Stimulated activated effector memory CD8-positive, alpha-beta T cell treated with anti-CD3 and anti-CD28 coated beads, Interleukin-12 subunit alpha, Interleukin-12 subunit beta, amount 100 ng/mL, for 72 hours (primary cell): ENCODE results near the gene PARP8.

ENCODE experiments used
- ATAC-seq: fragments of 150-1000 bp; cut with Tn5 transposase; 2 replicates; pipeline ENCODE4 v1.10.0; 2021
- DNase-seq, 2 donors: peaks; one replicate each; pipeline ENCODE4 v3.0.0; 2021 to 2022; ENCODE audit warnings: low spot score in 2 of 2
- H3K27ac Mint-ChIP-seq: one replicate; pipeline ENCODE4 v1.8.0; 2022; ENCODE audit warnings: mild to moderate bottlenecking, mixed read lengths
- H3K36me3 Mint-ChIP-seq: one replicate; pipeline ENCODE4 v1.8.0; 2022; ENCODE audit warnings: mild to moderate bottlenecking, mixed read lengths
- H3K4me1 Mint-ChIP-seq: one replicate; pipeline ENCODE4 v1.8.0; 2022; ENCODE audit warnings: mixed read lengths
- H3K4me3 Mint-ChIP-seq: one replicate; pipeline ENCODE4 v1.8.0; 2022; ENCODE audit warnings: mild to moderate bottlenecking, mixed read lengths
- H3K9me3 Mint-ChIP-seq: one replicate; pipeline ENCODE4 v1.8.0; 2022; ENCODE audit warnings: mixed read lengths

Gene PARP8

GRCh38 chr5:50854082-50854481 is 187.6 kb downstream of the PARP8 start:
- Mint-ChIP-seq H3K9me3 (no peaks in the 10 kb centered on the region), H3K36me3 (no peaks in the 10 kb centered on the region), H3K27ac (no peak overlapping the region), H3K4me1 (peaks cover 8% of the 10 kb centered on the region), H3K4me3 (no peak overlapping the region)
- no peak for DNase-seq
- ATAC-seq, result no peak

DNA sequence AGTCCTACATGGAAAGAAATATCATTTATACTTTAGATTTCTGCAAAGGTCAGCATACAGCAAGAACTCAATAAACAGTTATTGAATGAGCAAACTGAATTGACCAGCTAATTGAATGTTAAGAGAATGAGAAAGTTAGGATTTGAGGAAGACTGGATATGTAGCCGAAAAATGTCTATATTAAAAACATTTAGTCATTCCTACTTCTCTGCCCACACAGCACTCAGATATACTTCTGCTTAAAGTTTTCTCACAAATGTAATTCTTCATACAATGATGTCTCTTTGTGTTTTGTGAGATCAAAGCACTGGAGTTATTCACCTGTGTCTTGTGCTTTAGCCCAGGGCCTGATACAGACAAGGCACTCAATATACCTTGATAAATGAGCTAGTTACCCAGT is 188.6 kb downstream of the PARP8 start:
- Mint-ChIP-seq H3K4me3 (no peak overlapping the region), H3K27ac (no peak overlapping the region), H3K36me3 (no peaks in the 10 kb centered on the region), H3K9me3 (no peaks in the 10 kb centered on the region), H3K4me1 (peaks cover 8% of the 10 kb centered on the region)
- ATAC-seq, result no peak
- no peak for DNase-seq

DNA sequence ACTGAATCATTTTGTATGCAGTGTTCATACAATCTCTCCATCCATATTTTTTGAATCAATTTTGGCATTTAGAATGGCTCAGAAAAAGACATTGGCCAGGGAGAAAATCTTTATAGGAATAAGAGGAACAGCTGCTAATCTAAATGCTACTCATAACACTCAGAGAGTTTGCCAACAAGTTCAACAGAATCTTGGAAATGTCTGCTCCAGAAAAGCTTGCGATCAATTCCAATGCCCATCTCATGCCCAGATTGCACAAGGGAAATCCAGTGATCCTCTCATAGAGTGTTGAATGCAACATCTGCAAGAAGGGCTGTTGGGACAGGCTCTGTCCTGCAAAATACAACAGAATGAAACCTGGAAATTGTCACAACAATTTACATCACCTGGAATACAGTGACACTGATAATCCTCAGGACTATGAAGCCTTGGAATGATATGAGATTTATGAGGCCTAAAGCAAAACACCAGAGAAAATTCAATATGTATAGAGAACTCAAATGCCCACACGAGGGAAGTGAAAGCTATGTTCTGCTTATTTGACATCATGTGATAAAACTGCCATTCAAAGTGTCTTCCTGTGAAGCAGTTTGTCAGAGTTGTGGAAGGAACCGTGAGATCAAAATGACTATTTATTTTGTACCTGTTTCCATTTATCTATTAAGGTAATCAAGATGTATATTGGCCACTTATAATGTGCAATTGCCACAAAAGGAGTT is 190.1 kb downstream of the PARP8 start:
- Mint-ChIP-seq H3K9me3 (no peaks in the 10 kb centered on the region), H3K4me1 (peaks cover 8% of the 10 kb centered on the region), H3K4me3 (no peak overlapping the region), H3K27ac (no peak overlapping the region), H3K36me3 (no peaks in the 10 kb centered on the region)
- ATAC-seq (no peak), DNase-seq (no peak)

DNA sequence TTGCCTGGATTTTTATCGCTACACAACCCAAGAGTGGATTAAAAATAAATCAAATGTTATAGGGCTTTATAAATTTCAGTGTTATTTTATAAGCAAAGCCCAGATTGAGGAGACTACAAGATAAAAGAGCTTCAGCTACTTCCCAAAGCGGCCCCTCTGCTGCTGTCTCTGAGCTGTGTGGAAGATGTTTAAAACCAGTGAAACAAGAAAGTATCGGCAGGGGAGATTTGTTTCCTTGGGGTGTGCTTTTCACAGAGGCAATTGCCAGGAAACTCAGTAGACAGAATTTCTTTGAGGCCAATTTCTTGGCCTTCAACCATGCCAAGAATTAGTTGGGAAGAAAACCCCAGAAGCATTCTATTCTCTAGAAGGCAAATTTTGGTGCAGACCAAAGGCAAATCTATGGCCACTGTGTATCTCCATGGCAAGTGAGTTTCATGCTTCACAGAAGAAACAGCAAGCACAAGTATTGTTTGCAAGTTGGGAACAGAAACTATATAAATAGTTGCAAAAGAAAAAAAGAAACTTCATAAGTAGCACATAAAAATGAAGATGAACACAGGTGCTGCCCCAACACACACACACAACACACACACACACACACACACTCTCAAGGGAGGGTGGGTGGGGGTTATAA is 197.2 kb downstream of the PARP8 start:
- no peak overlapping the region for H3K4me3 Mint-ChIP-seq

GRCh38 chr5:50864466-50864865 is 198.0 kb downstream of the PARP8 start:
- H3K27ac Mint-ChIP-seq, result no peak overlapping the region
- H3K4me3 Mint-ChIP-seq, result no peak overlapping the region
- no peaks in the 10 kb centered on the region for H3K4me1 Mint-ChIP-seq
- H3K9me3 Mint-ChIP-seq, result no peaks in the 10 kb centered on the region
- no peak for DNase-seq
- H3K36me3 Mint-ChIP-seq, result no peaks in the 10 kb centered on the region
- ATAC-seq, result no peak

More for the DNA sequence above, 197.2 kb downstream of the PARP8 start:
- ATAC-seq (no peak), DNase-seq (no peak)
- Mint-ChIP-seq H3K4me1 (no peaks in the 10 kb centered on the region), H3K27ac (no peak overlapping the region), H3K36me3 (no peaks in the 10 kb centered on the region), H3K9me3 (no peaks in the 10 kb centered on the region)

- Mint-ChIP-seq H3K4me3 (no peak overlapping the region), H3K36me3 (no peaks in the 10 kb centered on the region), H3K9me3 (no peaks in the 10 kb centered on the region)
Observed at GRCh38 chr5:50866415-50866814, 200.0 kb downstream of the PARP8 start.

GRCh38 chr5:50867140-50867539 is 200.7 kb downstream of the PARP8 start:
- ATAC-seq, result no peak
- H3K27ac Mint-ChIP-seq, result no peak overlapping the region
- no peak for DNase-seq
- H3K4me1 Mint-ChIP-seq, result no peaks in the 10 kb centered on the region
- no peaks in the 10 kb centered on the region for H3K9me3 Mint-ChIP-seq
- no peak overlapping the region for H3K4me3 Mint-ChIP-seq
- H3K36me3 Mint-ChIP-seq, result no peaks in the 10 kb centered on the region

More at GRCh38 chr5:50866415-50866814, 200.0 kb downstream of the PARP8 start:
- no peaks in the 10 kb centered on the region for H3K4me1 Mint-ChIP-seq
- no peak for DNase-seq
- no peak for ATAC-seq
- H3K27ac Mint-ChIP-seq, result no peak overlapping the region

- Mint-ChIP-seq H3K9me3 (no peaks in the 10 kb centered on the region), H3K36me3 (no peaks in the 10 kb centered on the region), H3K4me1 (peaks cover 10% of the 10 kb centered on the region), H3K27ac (no peak overlapping the region), H3K4me3 (no peak overlapping the region)
- ATAC-seq, result no peak
- DNase-seq, result no peak
Observed at GRCh38 chr5:50873595-50874277, 207.3 kb downstream of the PARP8 start.

DNA sequence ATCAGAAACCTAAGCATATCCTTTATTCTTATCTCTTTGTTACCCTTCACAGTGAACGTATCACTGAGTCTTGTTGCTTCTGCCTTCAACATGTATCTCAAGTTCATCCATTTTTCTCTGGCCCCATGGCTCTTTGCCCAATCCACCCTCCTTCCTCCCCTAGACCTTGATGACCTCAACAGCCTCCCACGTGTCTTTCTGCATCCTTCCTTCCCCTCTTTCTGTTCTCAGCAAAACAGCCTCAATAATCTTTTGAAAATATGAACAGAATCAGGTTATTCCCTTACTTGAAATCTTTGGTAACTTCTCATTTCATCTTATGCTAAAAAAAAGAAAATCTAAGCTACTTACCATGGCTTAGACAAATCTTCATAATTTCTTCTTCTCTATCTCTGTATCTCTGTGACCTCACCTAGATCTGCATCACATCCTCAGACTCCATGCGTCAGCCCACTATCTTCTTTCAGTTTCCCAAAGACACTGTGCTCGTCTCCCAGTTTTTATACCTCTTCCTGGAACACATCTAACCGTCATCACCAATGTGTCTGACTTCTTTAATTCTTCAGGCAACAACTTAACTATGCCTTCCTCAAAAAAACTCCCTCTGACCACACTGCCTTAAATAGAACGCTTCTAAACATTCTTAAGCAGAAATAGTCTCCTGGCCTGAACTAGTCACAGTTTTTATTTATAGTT is 208.0 kb downstream of the PARP8 start:
- DNase-seq, result no peak
- H3K9me3 Mint-ChIP-seq, result no peaks in the 10 kb centered on the region
- ATAC-seq, result peak; percentile 34
- H3K27ac Mint-ChIP-seq, result no peak overlapping the region
- H3K4me1 Mint-ChIP-seq, result peaks cover 10% of the 10 kb centered on the region
- H3K36me3 Mint-ChIP-seq, result no peaks in the 10 kb centered on the region
- H3K4me3 Mint-ChIP-seq, result no peak overlapping the region

- H3K36me3 Mint-ChIP-seq, result no peaks in the 10 kb centered on the region
- no peak for DNase-seq
Observed at GRCh38 chr5:50875002-50875344, 208.5 kb downstream of the PARP8 start.

GRCh38 chr5:50878470-50878869 is 212.0 kb downstream of the PARP8 start:
- Mint-ChIP-seq H3K4me1 (peaks cover 10% of the 10 kb centered on the region), H3K36me3 (no peaks in the 10 kb centered on the region), H3K27ac (no peak overlapping the region), H3K9me3 (no peaks in the 10 kb centered on the region), H3K4me3 (no peak overlapping the region)
- no peak for DNase-seq
- no peak for ATAC-seq

More at GRCh38 chr5:50875002-50875344, 208.5 kb downstream of the PARP8 start:
- ATAC-seq, result no peak
- Mint-ChIP-seq H3K27ac (no peak overlapping the region), H3K9me3 (no peaks in the 10 kb centered on the region), H3K4me3 (no peak overlapping the region), H3K4me1 (peaks cover 10% of the 10 kb centered on the region)

- no peaks in the 10 kb centered on the region for H3K36me3 Mint-ChIP-seq
- ATAC-seq (no peak), DNase-seq (no peak)
- no peaks in the 10 kb centered on the region for H3K9me3 Mint-ChIP-seq
- no peak overlapping the region for H3K27ac Mint-ChIP-seq
- no peaks in the 10 kb centered on the region for H3K4me1 Mint-ChIP-seq
- no peak overlapping the region for H3K4me3 Mint-ChIP-seq
Observed at GRCh38 chr5:50881407-50881806, 215.0 kb downstream of the PARP8 start.

- ATAC-seq (no peak), DNase-seq (no peak)
- Mint-ChIP-seq H3K4me1 (no peaks in the 10 kb centered on the region), H3K27ac (no peak overlapping the region), H3K36me3 (no peaks in the 10 kb centered on the region), H3K9me3 (no peaks in the 10 kb centered on the region), H3K4me3 (no peak overlapping the region)
Observed at GRCh38 chr5:50886657-50887345, 220.4 kb downstream of the PARP8 start.

DNA sequence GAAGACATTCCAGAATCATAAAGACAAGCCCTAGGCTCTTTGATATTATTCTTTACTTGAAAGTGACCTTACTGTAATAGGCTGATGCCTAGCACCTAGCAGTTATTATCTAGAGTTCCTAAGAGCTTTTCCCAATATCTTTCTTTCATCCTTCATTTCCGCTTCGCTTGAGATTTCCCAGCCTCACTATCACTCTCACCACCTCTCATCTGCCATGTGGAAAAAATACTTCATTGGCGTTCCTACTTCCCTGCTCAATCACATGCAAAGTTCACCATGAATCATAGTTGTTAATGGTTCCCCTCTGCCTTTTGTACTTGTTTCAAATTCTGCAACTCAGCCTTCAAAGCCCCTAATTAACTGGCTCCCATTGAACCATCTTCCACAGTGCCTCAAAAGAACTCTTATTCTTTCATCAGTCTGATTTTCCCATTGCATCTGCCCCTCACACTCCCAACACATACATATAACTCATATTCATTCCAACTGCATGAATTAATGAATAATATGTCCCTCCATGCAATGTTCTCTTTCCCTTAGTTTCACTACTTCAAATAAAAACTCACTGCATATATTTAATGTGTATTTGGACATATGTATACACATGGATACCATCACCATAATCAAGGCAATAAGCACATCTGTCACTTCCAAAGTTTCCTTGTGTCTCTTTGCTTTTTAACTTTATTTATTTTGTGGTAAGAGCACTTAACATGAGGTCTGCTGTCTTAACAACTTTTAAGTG is 221.6 kb downstream of the PARP8 start:
- Mint-ChIP-seq H3K4me3 (no peak overlapping the region), H3K9me3 (no peaks in the 10 kb centered on the region), H3K36me3 (no peaks in the 10 kb centered on the region), H3K27ac (no peak overlapping the region), H3K4me1 (no peaks in the 10 kb centered on the region)
- ATAC-seq (no peak), DNase-seq (no peak)
